ENCODE results near the gene CNOT8.

GRCh38 chr5:154815025-154815424 is 43.4 kb upstream of the CNOT8 start:
- TF ChIP-seq GATA2 (IDR thresholded peaks at IDR 0.05; ENCODE audit: low read depth, low read length) (no peak), GATA3 (IDR thresholded peaks at IDR 0.05; ENCODE audit: low read depth, low read length) (no peak)

Data from SH-SY5Y (cell line).